GM12878 (cell line): ENCODE data around the gene ONECUT2. TPM values are rescaled to one million over a fixed set of nuclear protein-coding genes. Genes with fewer than 3 reads are reported as not detected.

ENCODE experiments used
- ATAC-seq: fragments of 200-7000 bp; cut with Tn5 transposase; 3 replicates; pipeline ENCODE4 v1.9.1; 2020; ENCODE audit warnings: mild to moderate bottlenecking, moderate library complexity
- BruUV-seq: library from RNA; stranded (reverse); fragments of 400-500 nt; replicated peaks from 2 replicates; lab custom pipeline; 2021; lab: Mats Ljungman, UMichigan
- CTCF ChIA-PET: fragments of 300-600 bp; sonication (Branson Sonifier 250); formaldehyde crosslinking; extraction: SDS; loops from one replicate; lab custom pipeline; 2021; ENCODE audit warnings: inconsistent platforms; lab: Yijun Ruan, JAX
- POLR2A ChIA-PET: fragments of 350-600 bp; formaldehyde crosslinking; extraction: SDS; loops from one replicate; lab custom pipeline; 2021; ENCODE audit warnings: inconsistent platforms; lab: Charles Lee
- RAD21 ChIA-PET: fragments of 300-600 bp; sonication (Branson Sonifier 250); formaldehyde crosslinking; loops from one replicate; lab custom pipeline; 2023; ENCODE audit warnings: antibody characterized with exemption; ENCODE audit not compliant: unreplicated experiment; lab: Charles Lee
- SMC1A ChIA-PET: fragments of 300-600 bp; sonication (Branson Sonifier 250); formaldehyde crosslinking; loops from one replicate; lab custom pipeline; 2023; ENCODE audit not compliant: unreplicated experiment, uncharacterized antibody; lab: Charles Lee
- DNase-seq: peaks from one replicate; pipeline ENCODE4 v3.0.0-alpha.2; 2011; ENCODE audit warnings: low read depth, low spot score
- FAIRE-seq: peaks from 3 replicates; lab custom pipeline; 2011; peaks lifted over from hg19 to GRCh38; lab: Jason Lieb, UNC
- H2AFZ ChIP-seq: 2 replicates; pipeline ENCODE4 v1.6.0; 2011; ENCODE audit warnings: low read depth, low read length, control low read depth; ENCODE audit not compliant: control insufficient read depth
- H3K27ac ChIP-seq: 2 replicates; pipeline ENCODE4 v1.5.1; 2011; ENCODE audit warnings: control low read depth; ENCODE audit not compliant: control insufficient read depth, insufficient read depth
- H3K27me3 ChIP-seq, 2 experiments: replicated peaks in 1 of 2; 2 replicates each; pipeline versions ENCODE4 v1.6.0 to v1.6.1; 2011; ENCODE audit warnings: low read length in 1 of 2; ENCODE audit not compliant: control insufficient read depth in 2 of 2, insufficient read depth in 2 of 2
- H3K36me3 ChIP-seq, 2 experiments: 2 replicates each; pipeline ENCODE4 v1.5.1; 2011; ENCODE audit warnings: low read length in 1 of 2; ENCODE audit not compliant: control insufficient read depth in 2 of 2, insufficient read depth in 2 of 2
- H3K4me1 ChIP-seq: 2 replicates; pipeline ENCODE4 v1.6.1; 2011; ENCODE audit warnings: mild to moderate bottlenecking, low read length, moderate library complexity, mixed read lengths; ENCODE audit not compliant: control insufficient read depth, insufficient read depth
- H3K4me2 ChIP-seq: 2 replicates; pipeline ENCODE4 v1.6.0; 2011; ENCODE audit warnings: control low read depth; ENCODE audit not compliant: control insufficient read depth, insufficient read depth
- H3K4me3 ChIP-seq: fragments of 200-600 bp; sonication (generic); 2 replicates; pipeline ENCODE4 v1.5.1; 2016
- H3K79me2 ChIP-seq: 2 replicates; pipeline ENCODE4 v1.6.0; 2011; ENCODE audit warnings: low read length; ENCODE audit not compliant: control insufficient read depth, insufficient read depth
- H3K9ac ChIP-seq: 2 replicates; pipeline ENCODE4 v1.8.0; 2011; ENCODE audit warnings: low read length, control low read depth, mixed read lengths; ENCODE audit not compliant: control insufficient read depth, insufficient read depth
- H3K9me3 ChIP-seq: replicated peaks from 3 replicates; pipeline ENCODE4 v1.5.1; 2011; ENCODE audit warnings: mild to moderate bottlenecking, low read length; ENCODE audit not compliant: control insufficient read depth, insufficient read depth
- H4K20me1 ChIP-seq: 2 replicates; pipeline ENCODE4 v1.6.0; 2011; ENCODE audit not compliant: control insufficient read depth, insufficient read depth
- CBFB ChIP-seq: IDR thresholded peaks from 2 replicates; pipeline ENCODE4 v1.6.1; 2016; ENCODE audit warnings: antibody characterized with exemption, low read depth
- EP300 ChIP-seq, 2 experiments: fragments of 150-350 bp in 1 of 2; IDR thresholded peaks; 2 replicates each; pipeline ENCODE4 v1.6.1; 2011 to 2012; ENCODE audit warnings: low read depth in 2 of 2, low read length in 2 of 2, borderline replicate concordance in 1 of 2, improper control_type of control experiment in 1 of 2, inconsistent platforms in 1 of 2; ENCODE audit not compliant: control insufficient read depth in 1 of 2
- FOXK2 ChIP-seq: fragments of 450-650 bp; IDR thresholded peaks from 2 replicates; pipeline ENCODE4 v1.6.1; 2017; ENCODE audit warnings: mild to moderate bottlenecking, moderate library complexity
- KLF5 ChIP-seq: fragments of 450-650 bp; IDR thresholded peaks from 2 replicates; pipeline ENCODE4 v1.6.1; 2014; ENCODE audit warnings: mild to moderate bottlenecking; ENCODE audit not compliant: partially characterized antibody
- NBN ChIP-seq: fragments of 450-650 bp; IDR thresholded peaks from 2 replicates; pipeline ENCODE4 v1.6.1; 2016
- RCOR1 ChIP-seq: conservative IDR thresholded peaks from 2 replicates; pipeline ENCODE4 v1.6.1; 2012; ENCODE audit warnings: low read depth, low read length, improper control_type of control experiment
- RUNX3 ChIP-seq: IDR thresholded peaks from 2 replicates; pipeline ENCODE4 v1.6.1; 2012; ENCODE audit warnings: low read length, inconsistent platforms
- YBX1 ChIP-seq: fragments of 450-650 bp; IDR thresholded peaks from 2 replicates; pipeline ENCODE4 v1.6.1; 2016; ENCODE audit warnings: antibody characterized with exemption
- ZNF274 ChIP-seq: IDR thresholded peaks from one replicate; pipeline ENCODE4 v1.8.0; 2011; ENCODE audit not compliant: insufficient read length, insufficient read depth
- WGBS: methylation state at CpG from one replicate; pipeline ENCODE4 v1.1.6; 2016; ENCODE audit warnings: low lambda C conversion rate; ENCODE audit not compliant: insufficient replicate concordance, insufficient coverage; ENCODE audit errors: missing lambda C conversion rate; 5-methylcytosine and 5-hydroxymethylcytosine counted together
- in situ Hi-C: fragments of 300-500 bp; cut with MboI; formaldehyde crosslinking; loops from 9 replicates; pipeline ENCODE4 v1.14.3; 2018; ENCODE audit warnings: mixed read lengths
- intact Hi-C: fragments of 100-400 bp; cut with micrococcal nuclease; formaldehyde crosslinking; loops from one replicate; pipeline ENCODE4 v1.14.2; 2022; ENCODE audit not compliant: unreplicated experiment
- polyA plus RNA-seq, 11 experiments: library from polyadenylated mRNA; depleted of rRNA in 4 of 11; unstranded in 6 of 11; stranded (reverse) in 5 of 11; fragments of >200 nt; fragmentation: Nextera tagmentation in 4 of 11; fragmentation: Illumina TruSeq in 1 of 11; extraction: Ambion mirVana in 4 of 11; extraction: Trizol in 1 of 11; gene quantifications; 1 replicate in 1 of 11; 2 replicates in 10 of 11; pipeline versions ENCODE4 v1.2.1 to v1.2.3, GENCODE V29; 2011 to 2016; ENCODE audit warnings: inconsistent platforms in 2 of 11, missing spikeins in 2 of 11, low read depth in 1 of 11
- total RNA-seq, 4 experiments: library from RNA; depleted of rRNA in 3 of 4; stranded (reverse); fragments of >200 nt in 3 of 4; fragmentation: Illumina TruSeq in 1 of 4; extraction: Trizol in 1 of 4; gene quantifications; 2 replicates each; pipeline versions ENCODE4 v1.2.1 to v1.2.3, GENCODE V29; 2013 to 2021
- TF ChIP-seq, protein P1 (sequence below), 3 experiments: IDR thresholded peaks in 2 of 3; conservative IDR thresholded peaks in 1 of 3; 2 replicates each; pipeline ENCODE4 v1.5.1; 2011; ENCODE audit warnings: low read depth in 3 of 3, low read length in 3 of 3, mild to moderate bottlenecking in 3 of 3, control low read depth in 2 of 3, moderate library complexity in 2 of 3, inconsistent platforms in 1 of 3, mixed read lengths in 1 of 3; ENCODE audit not compliant: control insufficient read depth in 2 of 3, insufficient read depth in 1 of 3; ENCODE audit errors: extremely low read depth in 1 of 3

The ONECUT2 gene
- total and polyA plus RNA-seq, 10 of the 15 experiments (the other 5 are each of a cell fraction or from before 2014, with no cell fraction given), result 0.01 to 0.03 TPM; not detected in 8

DNA sequence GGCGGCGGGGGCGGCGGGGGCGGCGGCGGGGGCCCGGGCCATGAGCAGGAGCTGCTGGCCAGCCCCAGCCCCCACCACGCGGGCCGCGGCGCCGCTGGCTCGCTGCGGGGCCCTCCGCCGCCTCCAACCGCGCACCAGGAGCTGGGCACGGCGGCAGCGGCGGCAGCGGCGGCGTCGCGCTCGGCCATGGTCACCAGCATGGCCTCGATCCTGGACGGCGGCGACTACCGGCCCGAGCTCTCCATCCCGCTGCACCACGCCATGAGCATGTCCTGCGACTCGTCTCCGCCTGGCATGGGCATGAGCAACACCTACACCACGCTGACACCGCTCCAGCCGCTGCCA, 644 bp downstream of the ONECUT2 start:
- Histone ChIP-seq H3K9ac (no peak overlapping the region), H3K4me1 (no peaks in the 10 kb centered on the region), H3K4me2 (no peak overlapping the region), H3K27ac (no peak overlapping the region), H3K27me3 (peaks cover 8 to 38% of the 10 kb centered on the region in 2 experiments), H3K79me2 (no peaks in the 10 kb centered on the region), H2AFZ (no peak overlapping the region), H3K9me3 (peaks cover 46% of the 10 kb centered on the region), H3K4me3 (no peak overlapping the region), H4K20me1 (no peaks in the 10 kb centered on the region), H3K36me3 (no peaks in the 10 kb centered on the region)
- DNase-seq (no peak), ATAC-seq (no peak), FAIRE-seq (no peak)
- 78% methylated on average over 20 of the region's 44 CpGs for WGBS
- ChIA-PET SMC1A (no interaction called here), RAD21 (no interaction called here), POLR2A (no interaction called here), CTCF (no interaction called here)
- no TSS peak for BruUV-seq
- in situ Hi-C loops, result no loop called here
- intact Hi-C loops, result no loop called here
- no peak for TF ChIP-seq RUNX3
- no peak for TF ChIP-seq YBX1

DNA sequence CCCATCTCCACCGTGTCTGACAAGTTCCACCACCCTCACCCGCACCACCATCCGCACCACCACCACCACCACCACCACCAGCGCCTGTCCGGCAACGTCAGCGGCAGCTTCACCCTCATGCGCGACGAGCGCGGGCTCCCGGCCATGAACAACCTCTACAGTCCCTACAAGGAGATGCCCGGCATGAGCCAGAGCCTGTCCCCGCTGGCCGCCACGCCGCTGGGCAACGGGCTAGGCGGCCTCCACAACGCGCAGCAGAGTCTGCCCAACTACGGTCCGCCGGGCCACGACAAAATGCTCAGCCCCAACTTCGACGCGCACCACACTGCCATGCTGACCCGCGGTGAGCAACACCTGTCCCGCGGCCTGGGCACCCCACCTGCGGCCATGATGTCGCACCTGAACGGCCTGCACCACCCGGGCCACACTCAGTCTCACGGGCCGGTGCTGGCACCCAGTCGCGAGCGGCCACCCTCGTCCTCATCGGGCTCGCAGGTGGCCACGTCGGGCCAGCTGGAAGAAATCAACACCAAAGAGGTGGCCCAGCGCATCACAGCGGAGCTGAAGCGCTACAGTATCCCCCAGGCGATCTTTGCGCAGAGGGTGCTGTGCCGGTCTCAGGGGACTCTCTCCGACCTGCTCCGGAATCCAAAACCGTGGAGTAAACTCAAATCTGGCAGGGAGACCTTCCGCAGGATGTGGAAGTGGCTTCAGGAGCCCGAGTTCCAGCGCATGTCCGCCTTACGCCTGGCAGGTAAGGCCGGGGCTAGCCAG, 1.2 kb downstream of the ONECUT2 start:
- H2AFZ ChIP-seq, result no peak overlapping the region
- H3K27me3 ChIP-seq, result peaks cover 8 to 36% of the 10 kb centered on the region in 2 experiments
- no peak for DNase-seq
- H3K9me3 ChIP-seq, result peaks cover 42% of the 10 kb centered on the region
- no peak overlapping the region for H3K9ac ChIP-seq
- TF ChIP-seq FOXK2 (no peak), RCOR1 (no peak), KLF5 (no peak), EP300 (IDR thresholded peaks at IDR 0.05; ENCODE audit: borderline replicate concordance in 1 of 2, control insufficient read depth in 1 of 2, low read depth in 2 of 2, low read length in 2 of 2) (no peak), NBN (no peak), ZNF274 (no peak), CBFB (no peak)
- TF ChIP-seq, protein P1, sequence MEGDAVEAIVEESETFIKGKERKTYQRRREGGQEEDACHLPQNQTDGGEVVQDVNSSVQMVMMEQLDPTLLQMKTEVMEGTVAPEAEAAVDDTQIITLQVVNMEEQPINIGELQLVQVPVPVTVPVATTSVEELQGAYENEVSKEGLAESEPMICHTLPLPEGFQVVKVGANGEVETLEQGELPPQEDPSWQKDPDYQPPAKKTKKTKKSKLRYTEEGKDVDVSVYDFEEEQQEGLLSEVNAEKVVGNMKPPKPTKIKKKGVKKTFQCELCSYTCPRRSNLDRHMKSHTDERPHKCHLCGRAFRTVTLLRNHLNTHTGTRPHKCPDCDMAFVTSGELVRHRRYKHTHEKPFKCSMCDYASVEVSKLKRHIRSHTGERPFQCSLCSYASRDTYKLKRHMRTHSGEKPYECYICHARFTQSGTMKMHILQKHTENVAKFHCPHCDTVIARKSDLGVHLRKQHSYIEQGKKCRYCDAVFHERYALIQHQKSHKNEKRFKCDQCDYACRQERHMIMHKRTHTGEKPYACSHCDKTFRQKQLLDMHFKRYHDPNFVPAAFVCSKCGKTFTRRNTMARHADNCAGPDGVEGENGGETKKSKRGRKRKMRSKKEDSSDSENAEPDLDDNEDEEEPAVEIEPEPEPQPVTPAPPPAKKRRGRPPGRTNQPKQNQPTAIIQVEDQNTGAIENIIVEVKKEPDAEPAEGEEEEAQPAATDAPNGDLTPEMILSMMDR (IDR thresholded peaks at IDR 0.05 in 2 of 3, conservative IDR thresholded peaks at IDR 0.05 in 1 of 3; ENCODE audit: control insufficient read depth in 2 of 3, extremely low read depth in 1 of 3, insufficient read depth in 1 of 3, low read depth in 3 of 3, low read length in 3 of 3), result no peak
- H4K20me1 ChIP-seq, result no peaks in the 10 kb centered on the region
- 68% methylated on average over 51 of the region's 62 CpGs for WGBS
- no peak for ATAC-seq
- in situ Hi-C loops, result no loop called here
- no peaks in the 10 kb centered on the region for H3K79me2 ChIP-seq
- SMC1A ChIA-PET, result no interaction called here
- intact Hi-C loops, result no loop called here
- CTCF ChIA-PET, result no interaction called here
- no peak for FAIRE-seq
- no peaks in the 10 kb centered on the region for H3K4me1 ChIP-seq
- RAD21 ChIA-PET, result no interaction called here
- H3K27ac ChIP-seq, result no peak overlapping the region
- H3K36me3 ChIP-seq, result no peaks in the 10 kb centered on the region
- H3K4me2 ChIP-seq, result no peak overlapping the region
- POLR2A ChIA-PET, result no interaction called here
- BruUV-seq, result no TSS peak
- no peak overlapping the region for H3K4me3 ChIP-seq
